SHP77 (cell line): ENCODE results near the gene ABO.
"Not testable (repeated sequence)": the region's sequence is repeated elsewhere in the genome, so short reads cannot be mapped to it uniquely, and the experiment has no call there.

Experiments
- DNase-seq, 2 experiments: peaks; one replicate each; lab custom pipeline; 2025; lab: John Stamatoyannopoulos, UW

ABO gene

DNA sequence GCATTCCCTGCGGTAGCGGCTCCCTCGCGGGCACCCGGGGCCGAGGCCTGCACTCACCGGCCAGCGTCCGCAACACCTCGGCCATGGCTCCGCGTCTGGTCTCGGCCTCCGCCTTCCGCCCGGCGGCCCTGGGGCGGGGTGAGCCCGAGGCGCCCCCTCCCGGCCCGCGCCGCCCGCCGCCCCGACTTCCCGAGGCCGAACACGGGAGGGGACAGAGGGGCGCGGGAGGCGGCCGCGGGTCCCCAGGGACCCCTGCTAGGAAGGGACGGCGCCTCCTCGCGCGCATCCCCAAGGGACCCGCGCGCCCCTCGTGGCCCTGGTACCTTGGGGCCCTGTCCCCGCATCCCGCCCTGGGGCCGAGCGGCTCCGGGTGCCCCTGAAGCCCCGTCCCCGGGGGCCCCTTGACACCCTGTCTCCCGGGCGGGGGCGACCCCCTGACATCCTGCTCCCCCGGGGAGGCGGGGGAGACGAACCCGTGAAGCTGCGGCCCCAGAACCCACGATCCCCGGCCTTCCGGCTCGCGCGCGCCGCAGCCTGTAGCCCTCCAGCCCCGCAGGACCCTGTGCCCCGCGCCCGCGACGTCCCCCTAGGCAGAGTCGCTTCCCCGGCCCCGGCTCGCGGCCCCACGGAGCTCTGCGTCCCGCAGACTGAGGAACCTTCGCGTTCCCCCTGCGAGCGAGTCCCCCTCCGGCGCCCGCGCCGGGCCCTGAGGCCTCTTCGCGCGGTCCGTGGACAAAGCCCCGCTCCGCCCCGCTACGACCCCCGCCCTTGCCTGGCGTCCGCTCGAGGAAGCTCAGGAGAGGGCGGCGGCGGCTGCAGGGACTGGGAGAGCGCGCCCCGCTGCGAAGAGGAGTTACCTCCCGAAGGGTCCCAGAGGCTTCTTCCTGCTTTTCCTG, at the start of gene ABO:
Gene ABO, minus strand, starts transcription at position 97 of the 896 bp plus-strand sequence.
- no peak for DNase-seq

DNA sequence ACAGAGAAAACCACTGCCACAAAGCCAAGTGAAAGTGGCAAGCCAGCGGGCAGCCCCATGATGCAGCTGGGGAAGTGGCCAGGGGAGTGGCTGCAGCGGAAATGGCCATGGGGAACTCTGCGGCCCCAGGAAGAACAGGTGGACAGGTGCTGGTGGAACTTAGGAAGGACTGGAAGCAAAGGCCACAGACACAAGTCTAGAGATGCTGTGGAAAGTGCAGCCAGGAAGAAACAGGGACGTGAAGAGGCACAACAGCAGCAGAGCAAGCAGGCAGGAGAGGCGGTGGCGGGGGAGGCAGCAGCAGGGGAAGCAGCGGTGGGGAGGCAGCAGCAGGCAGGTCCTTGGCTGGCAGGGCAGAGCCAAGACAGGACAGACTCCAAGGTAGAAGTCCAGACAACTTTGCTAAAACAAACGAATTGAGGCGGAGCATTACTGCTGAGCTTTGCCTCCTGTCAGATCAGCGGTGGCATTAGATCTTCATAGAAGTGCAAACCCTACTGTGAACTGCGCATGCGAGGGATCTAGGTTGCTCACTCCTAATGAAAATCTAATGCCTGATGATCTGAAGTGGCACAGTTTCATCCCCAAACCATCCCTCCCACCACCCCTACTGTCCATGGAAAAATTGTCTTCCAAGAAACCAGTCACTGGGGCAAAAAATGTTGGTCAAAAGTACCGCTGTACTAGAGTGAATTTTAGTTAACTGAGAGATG, 49.1 kb upstream of the ABO start:
- no peak for DNase-seq

DNA sequence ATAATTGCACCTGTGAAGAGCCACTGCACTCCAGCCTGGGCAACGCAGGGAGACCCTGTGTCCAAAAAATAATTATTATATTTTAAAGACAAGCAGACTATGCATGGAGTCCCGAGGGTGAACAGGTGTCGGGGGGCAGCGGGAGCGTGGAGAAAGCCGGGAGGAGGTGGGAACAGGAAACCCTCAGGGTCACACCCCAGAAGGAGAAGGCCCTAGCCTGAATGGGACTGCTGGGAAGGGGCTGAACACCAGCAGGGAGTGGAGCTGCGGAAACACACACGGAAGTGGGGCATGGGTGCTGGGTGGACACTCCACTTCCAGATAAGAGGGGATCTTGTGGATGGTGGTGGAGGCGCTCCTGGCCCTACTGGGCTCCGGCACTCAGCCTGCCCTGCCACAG, 48.2 kb upstream of the ABO start:
- no peak for DNase-seq

DNA sequence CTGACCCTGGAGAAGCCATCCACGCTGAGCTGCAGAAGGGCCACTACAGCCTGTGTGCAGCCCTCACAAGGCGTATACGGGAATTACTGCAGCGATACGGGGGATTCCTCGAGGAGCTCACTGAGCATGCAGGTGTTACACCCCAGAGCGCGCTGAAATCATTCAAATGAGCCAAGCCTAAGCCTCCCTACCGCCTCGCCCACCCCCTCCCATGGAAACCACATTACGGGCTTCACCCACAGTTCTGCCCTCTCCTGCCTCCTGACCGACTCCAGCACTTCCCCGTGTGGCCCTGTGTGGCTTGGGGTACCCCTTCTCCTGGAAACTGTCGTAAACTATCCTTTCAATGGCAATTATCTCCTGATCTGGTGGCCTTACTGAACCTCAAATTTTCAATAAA, 47.7 kb upstream of the ABO start:
- DNase-seq = no peak

DNA sequence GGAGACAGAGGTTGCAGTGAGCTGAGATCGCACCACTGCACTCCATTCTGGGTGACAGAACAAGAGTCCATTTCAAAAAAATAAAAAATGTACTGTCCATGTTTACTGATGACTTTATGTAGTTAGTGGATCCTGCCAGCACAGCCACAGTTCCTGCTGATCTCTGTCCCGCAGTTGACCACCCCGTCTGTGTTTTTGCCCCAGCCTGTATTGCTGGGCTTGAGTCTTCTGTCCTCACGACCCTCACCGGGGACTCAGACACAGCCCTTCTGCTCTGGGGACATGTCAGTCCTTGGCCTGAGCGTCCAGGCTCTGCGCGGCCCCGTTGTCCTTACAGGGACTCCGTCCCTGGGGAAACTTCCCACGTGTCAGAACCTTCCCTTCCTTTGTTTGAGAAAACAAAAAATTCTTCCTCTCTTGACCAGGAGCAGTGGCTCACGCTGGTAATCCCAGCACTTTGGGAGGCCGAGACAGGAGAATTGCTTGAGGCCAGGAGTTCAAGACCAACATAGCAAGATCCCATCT, 46.5 kb upstream of the ABO start:
- DNase-seq = no peak

DNA sequence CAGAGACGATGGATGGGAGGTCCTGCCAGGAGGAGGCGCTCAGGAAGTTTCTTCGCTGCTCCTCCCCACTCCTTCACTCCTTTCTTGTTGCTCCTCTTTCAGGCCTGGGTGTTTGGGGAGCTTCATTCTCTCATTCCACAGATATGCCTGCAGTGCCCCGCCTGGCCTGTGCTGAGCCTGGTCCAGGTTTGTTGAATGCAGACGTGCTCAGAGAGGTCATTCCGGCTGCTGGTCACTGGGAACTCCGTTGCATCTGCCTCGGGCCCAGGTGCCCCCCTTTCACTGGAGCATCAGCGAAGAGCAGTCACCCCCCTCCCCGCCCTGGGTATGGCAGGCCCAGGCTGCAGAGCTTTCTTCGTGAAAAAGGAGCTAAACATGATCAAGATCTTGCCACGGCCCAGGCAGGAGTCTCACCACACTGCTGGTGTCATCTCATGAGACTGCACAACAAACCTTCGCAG, 45.5 kb upstream of the ABO start:
- DNase-seq = no peak

DNA sequence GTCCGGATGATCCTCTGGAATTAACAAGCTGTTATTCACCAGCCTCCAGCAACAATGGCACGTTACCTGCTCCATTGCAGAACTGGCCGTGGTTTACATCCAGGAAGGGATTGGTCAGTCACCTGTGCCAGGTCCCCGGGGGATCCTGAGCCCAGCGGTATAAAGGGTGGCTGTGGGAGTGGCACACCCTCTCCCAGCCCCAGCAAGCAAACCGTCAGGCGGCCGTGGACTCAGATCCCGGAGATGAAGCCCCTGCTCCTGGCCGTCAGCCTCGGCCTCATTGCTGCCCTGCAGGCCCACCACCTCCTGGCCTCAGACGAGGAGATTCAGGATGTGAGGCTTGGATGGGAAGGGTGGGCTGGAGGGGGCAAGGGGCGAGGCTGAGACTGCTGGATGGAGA, 42.5 kb upstream of the ABO start:
- DNase-seq = not testable (repeated sequence)

DNA sequence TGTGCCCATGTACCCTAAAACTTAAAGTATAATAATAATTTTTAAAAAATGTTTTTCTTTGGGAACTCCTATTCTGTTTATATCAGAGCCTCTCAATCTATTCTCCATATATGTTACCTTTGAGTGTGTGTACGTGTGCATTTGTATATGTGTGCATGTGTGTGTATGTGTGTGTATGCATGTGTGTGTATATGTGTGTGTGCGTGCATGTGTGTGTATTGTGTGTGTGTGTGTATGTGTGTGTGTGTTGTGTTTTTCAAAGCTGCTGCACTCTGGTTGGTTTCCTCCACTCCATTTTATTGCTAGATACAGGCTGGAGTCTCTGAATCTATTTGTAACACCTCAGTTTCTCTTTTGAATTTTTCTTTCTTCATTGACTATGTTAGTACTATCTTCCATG, 41.0 kb upstream of the ABO start:
- DNase-seq = no peak

DNA sequence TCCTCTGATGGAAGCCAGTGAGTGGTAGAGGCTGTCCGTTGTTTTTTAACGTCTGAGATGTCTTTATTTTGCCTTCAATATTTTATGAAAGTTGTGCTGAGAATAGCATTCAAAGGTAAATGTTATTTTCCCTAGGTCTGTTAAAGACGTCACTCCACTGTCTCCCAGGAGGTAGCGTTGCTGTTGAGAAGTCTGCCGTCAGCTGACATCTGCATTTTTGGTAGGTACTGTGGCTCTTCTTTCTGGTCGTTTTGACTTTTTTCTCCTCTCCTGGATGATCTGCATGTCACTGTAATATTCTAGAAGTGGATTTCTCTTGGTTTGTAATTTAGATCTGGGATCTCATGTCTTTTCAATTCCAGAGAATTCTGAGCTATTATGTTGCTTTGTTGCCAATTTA, 34.6 kb upstream of the ABO start:
- no peak for DNase-seq

DNA sequence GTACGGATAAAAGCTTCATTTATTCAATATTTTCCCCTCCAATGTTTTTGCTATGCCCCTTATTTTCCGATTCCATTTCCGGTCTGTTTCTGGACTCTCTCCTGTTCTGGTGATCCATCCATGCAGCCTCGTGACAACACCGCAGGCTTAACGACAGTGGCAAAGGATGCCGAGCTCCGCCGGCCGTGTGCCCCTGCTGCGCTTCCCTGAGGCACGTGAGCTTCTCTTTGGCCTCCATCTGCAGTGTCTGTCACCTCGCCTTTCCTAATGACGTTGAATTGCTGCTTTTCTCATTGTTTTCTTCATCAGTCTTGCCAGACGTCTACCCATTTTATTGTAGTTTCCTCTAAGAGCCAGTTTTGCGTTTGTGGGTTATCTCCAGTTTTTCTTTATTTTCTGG, 32.3 kb upstream of the ABO start:
- DNase-seq = no peak

DNA sequence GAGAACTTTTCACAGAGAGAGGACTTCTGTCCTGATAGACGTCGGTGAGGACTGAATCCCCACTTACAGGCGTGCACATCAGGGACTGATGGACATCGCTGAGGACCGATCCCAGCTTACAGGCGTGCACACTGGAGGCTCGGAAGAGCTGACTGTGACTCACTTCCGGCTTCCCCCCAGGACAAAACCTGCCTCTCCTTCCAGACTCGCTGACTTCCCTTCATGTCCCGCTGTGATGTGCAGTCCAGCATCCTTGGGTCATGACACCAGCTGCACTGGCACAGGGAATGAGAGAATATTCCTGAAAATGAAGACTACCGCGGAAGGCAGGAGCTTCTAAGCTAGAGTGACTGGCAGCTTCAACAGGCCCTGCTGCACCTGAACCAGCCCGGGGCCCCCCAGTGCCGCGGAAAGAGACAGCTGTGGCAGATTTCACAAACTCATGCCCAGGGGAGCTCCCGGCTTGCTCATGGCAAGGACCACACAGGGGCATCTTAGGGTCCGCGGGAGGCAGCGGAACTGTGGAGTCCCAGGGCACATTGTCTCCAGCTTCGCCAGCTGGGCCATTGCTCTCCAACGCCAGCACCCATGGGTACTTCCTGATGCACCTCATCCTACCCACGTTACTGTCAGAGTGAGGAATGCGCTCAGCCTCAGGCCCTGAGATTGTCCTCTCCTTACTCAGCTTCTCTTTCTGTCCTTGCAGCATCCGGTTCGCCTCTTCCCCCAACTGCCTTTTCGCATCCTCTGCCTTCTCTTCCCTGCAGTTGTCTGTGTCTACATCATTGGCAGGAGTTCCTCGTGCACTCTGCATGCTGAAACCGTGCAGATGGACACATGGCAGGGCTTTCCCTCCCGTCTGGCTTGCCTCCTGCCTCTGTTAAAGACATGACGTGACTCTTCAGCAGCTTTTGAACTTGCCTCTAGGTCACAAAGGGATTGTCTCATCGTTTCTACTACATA, 31.5 kb upstream of the ABO start:
- DNase-seq = no peak

DNA sequence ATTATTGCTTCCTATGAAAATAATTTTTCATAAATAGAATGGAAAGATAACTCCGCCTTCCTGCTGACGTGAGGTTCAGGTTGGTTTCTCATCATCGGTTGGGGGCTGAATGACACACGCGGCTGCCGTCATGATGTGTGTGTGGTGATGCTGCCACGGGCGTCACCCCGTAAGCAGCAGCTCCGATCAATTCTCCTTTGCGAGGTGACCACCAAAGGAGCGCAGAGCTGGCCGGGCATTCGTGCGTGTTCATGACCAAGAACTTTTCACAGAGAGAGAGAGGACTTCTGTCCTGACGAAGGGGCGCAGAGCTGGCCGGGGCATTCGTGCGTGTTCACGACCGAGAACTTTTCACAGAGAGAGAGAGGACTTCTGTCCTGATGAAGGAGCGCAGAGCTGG, 30.7 kb upstream of the ABO start:
- DNase-seq = no peak

DNA sequence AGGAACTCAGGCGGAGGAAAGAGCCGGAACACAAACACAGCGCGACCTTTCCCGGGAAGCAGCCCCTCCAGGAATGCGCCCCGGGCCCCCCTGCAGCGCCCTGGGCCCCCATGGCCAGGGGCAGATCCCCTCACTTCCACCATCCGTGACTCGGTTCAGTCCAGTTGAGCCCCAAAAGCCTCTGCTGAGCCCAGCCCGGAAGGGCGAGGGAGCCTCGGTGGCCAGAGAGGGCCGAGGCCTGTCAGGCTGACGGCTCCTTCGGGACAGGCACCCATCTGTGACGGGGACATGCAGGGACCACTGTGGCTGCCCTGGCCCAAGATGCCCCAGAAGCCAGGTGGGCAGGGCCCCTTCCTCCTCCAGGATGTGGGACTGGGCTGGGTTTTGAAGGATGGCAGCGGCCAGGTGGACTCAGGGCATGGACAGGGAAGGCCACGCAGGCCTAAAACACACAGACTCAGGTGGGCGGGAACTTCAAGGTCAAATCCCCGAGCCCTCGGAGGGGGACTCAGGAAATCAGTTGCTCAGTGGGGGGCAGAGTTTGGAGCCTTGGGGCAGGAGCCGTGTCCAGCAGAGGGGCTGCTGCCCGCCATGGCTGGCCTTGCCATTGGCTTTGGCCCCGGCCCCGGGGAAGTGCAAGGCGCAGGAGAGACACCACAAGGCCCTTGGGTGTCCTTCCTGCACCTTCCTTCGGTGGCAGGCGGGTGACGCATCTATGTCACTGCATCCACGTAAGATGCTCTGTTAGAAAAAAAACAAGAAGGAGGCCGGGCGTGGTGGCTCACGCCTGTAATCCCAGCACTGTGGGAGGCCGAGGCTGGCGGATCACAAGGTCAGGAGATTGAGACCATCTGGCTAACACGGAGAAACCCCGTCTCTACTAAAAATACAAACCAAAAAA, 29.7 kb upstream of the ABO start:
- no peak for DNase-seq

DNA sequence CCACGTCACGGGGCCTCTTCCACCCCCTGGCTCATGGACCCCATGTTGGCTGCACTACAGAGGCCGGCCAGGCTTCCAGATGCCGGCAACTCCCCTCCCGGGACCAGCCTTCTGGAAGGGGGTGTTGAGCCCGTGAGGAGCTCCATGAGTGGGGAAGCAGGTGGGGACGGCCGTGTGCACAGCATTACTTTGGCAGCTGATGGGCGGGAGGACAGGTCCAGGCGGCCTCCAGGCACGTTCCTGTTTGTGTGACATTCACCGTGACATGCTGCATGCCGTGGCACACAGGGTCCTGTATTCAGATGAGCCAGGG, 29.1 kb upstream of the ABO start:
- no peak for DNase-seq

DNA sequence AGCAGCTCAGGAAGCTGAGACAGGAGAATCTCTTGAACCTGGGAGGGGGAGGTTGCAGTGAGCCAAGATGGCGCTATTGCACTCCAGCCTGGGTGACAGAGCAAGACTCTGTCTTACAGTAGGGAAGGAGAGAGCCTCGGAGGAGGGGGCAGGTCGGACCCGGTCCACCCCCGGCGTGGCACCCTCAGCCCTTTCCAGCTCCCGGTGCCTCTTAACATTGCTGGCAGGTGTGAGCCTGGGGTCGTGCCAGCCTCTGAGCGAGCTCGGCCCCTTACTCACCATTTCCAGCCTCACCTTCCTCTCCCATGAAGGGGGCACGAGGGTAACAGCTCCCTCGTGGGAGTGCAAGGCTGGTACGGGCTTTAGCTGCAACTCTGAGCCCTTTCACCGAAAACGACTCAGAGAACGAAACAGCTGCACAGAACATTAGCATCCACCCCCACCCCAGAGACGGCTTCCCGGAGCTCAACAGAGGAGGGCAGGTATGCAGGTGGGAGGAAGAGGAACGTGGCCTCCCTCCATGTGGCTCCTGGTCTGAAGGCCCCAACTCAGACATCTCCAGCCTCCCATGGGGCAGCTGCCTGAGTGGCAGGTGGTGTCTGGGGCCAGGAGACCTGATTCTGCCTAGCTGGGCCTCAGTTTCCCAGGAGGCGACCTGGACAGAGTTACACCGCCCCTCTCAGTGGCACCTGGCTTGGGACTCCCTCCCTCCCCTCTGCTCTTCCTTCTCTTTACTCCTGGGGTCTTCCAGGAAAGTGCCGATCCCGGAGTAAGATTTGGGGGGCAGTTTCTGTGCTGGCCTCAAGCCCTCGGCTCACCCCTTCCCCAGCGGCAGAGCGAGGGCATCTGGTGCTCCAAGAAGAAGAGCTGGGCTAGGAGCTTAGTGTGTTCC, 28.5 kb upstream of the ABO start:
- no peak for DNase-seq

DNA sequence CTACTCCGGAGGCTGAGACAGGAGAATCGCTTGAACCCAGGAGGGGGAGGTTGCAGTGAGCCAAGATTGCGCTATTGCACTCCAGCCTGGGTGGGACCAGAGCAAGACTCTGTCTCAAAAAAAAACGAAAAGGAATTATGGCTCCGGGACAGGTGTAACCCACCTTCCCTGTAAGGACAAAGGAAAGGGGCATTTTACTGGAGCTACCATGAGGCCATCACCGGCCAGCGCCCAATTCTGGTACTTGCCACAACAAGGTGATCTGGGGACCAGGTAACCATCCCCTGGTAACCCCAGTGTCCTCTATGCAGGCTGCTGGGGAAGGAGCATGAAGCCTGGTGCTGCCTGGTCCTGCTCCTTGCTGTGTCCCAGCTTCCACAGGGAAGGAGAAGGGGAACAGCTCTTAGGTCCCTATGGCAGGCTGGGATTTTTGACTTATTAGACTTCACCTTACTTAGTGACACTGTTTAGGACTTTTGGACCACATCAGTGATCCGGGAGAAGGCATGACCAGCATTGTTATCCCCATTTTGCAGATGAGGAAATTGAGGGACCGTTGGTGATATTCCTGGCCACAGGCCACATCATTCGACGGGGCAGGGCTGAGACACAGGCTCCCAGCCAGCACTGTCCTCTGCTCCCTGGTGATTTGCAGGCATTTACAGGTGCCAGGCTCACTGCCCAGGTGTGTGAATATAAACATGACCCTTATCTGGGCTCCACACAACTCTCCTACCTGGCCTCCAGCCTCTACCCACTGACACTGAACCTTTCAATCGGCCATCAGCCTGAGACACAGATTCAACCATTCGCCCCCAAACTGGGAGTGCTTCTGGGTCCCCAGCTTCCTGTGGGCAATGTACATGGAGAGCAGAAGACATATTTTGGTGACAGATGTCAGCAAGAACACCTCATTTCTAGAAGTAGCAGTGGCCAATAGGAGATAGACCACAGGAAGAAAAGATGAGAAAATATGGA, 26.5 kb upstream of the ABO start:
- no peak for DNase-seq

DNA sequence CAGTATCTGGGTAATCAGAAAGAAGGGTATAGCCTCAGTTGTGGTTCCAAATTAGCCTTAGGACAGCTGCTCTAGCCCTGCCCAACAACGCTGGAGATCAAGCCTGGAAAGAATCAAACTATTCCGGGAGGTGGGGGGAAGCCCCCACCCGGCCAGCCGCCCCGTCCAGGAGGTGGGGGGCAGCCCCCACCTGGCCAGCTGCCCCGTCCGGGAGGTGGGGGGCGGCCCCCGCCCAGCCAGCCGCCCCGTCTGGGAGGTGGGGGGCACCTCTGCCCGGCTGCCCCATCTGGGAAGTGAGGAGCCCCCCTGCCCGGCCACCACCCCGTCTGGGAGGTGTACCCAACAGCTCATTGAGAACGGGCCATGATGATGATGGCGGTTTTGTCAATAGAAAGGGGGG, 25.0 kb upstream of the ABO start:
- DNase-seq = not testable (repeated sequence)

DNA sequence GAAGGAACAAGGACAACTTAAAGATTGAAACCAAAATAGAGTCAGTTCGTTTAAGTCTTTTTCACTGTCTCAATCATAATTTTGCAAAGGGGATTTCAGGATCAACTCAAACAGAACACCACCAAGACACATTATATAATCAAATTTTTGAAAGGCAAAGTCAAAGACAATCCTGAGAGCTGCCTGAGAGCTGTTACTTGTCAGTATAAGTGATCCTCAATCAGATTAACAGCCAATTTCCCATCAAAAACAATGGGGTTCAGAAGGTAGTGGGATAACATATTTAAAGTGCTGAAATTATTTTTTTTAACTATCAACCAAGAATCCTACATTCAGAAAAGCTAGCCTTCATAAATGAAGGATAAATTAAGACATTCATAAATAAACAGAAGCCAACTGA, 19.3 kb upstream of the ABO start:
- DNase-seq = no peak
